ENCODE measurements around the gene FAM53A.

DNA sequence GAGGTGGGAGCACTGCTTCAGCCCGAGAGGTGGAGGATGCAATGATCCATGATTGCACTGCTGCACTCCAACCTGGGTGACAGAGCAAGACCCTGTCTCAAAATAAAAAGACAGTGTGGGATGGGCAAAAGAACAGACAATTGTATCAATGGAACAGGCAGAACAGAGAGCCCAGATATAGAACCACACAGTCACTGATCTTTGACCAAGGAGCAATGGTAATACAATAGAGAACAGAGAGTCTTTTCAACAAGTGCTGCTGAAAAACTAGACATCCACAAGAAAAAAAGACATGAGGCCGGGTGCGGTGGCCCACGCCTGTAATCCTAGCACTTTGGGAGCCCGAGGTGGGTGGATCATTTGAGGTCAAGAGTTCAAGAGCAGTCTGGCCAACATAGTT, 5.9 kb downstream of the FAM53A start:
- TF ChIP-seq TARDBP (CRISPR knock-in tag; IDR thresholded peaks at IDR 0.05) (no peak), IRF2 (CRISPR knock-in tag; IDR thresholded peaks at IDR 0.05) (no peak)

All from HepG2 (cell line).